H1 (cell line): ENCODE results near the gene IFNGR1. TPM values are rescaled to one million over a fixed set of nuclear protein-coding genes. Genes with fewer than 3 reads are reported as not detected.

Experiments
- CTCF ChIA-PET: fragments of 300-600 bp; sonication (Branson Sonifier 250); formaldehyde crosslinking; loops from one replicate; lab custom pipeline; 2021; ENCODE audit not compliant: partially characterized antibody; lab: Charles Lee
- POLR2A ChIA-PET: fragments of 300-600 bp; sonication (Branson Sonifier 250); formaldehyde crosslinking; loops from one replicate; lab custom pipeline; 2021; ENCODE audit warnings: inconsistent platforms; ENCODE audit not compliant: partially characterized antibody; lab: Charles Lee
- DNase-seq, 2 experiments: peaks; one replicate each; pipeline versions ENCODE4 v3.0.0 to v3.0.0-alpha.2; 2010 to 2022; ENCODE audit warnings: low spot score in 2 of 2, low read depth in 1 of 2, mixed read lengths in 1 of 2
- FAIRE-seq: peaks from 2 replicates; lab custom pipeline; 2011; peaks lifted over from hg19 to GRCh38; lab: Jason Lieb, UNC
- H2AFZ ChIP-seq: 2 replicates; pipeline ENCODE4 v1.8.1; 2012; ENCODE audit warnings: low read length, inconsistent platforms
- H2AK5ac ChIP-seq: 2 replicates; pipeline ENCODE4 v1.6.1; 2013; ENCODE audit warnings: low read depth, low read length
- H2BK120ac ChIP-seq: replicated peaks from 2 replicates; pipeline ENCODE3; 2013; ENCODE audit warnings: low read depth, low read length, inconsistent platforms
- H2BK12ac ChIP-seq: 2 replicates; pipeline ENCODE4 v1.6.1; 2013; ENCODE audit warnings: low read depth, low read length
- H2BK15ac ChIP-seq: 2 replicates; pipeline ENCODE4 v1.6.1; 2013; ENCODE audit warnings: low read length
- H2BK20ac ChIP-seq: 2 replicates; pipeline ENCODE4 v1.6.1; 2013; ENCODE audit warnings: low read length
- H2BK5ac ChIP-seq: 2 replicates; pipeline ENCODE4 v1.6.1; 2013; ENCODE audit warnings: low read depth, low read length
- H3K14ac ChIP-seq: 2 replicates; pipeline ENCODE4 v1.6.1; 2013; ENCODE audit warnings: inconsistent platforms; ENCODE audit not compliant: insufficient read length
- H3K18ac ChIP-seq: 2 replicates; pipeline ENCODE4 v1.6.1; 2013; ENCODE audit warnings: low read length; ENCODE audit errors: extremely low read depth
- H3K23ac ChIP-seq: 2 replicates; pipeline ENCODE4 v1.6.1; 2013; ENCODE audit warnings: inconsistent platforms; ENCODE audit not compliant: insufficient read length
- H3K23me2 ChIP-seq: 2 replicates; pipeline ENCODE4 v1.6.1; 2013; ENCODE audit warnings: low read depth, low read length
- H3K27ac ChIP-seq: 2 replicates; pipeline ENCODE4 v1.6.1; 2011; ENCODE audit warnings: low read depth, low read length, inconsistent platforms
- H3K27me3 ChIP-seq, 4 experiments: replicated peaks in 1 of 4; 1 replicate in 1 of 4; 2 replicates in 3 of 4; pipeline versions ENCODE4 v1.6.1 to v1.8.1; 2011 to 2013; ENCODE audit warnings: low read length in 3 of 4, mild to moderate bottlenecking in 3 of 4, inconsistent platforms in 2 of 4, mixed read lengths in 2 of 4, moderate library complexity in 1 of 4; ENCODE audit not compliant: control insufficient read depth in 3 of 4, insufficient read depth in 3 of 4; ENCODE audit errors: extremely low read depth in 1 of 4
- H3K36me3 ChIP-seq, 4 experiments: 2 replicates each; pipeline versions ENCODE4 v1.6.1 to v1.8.1; 2011 to 2013; ENCODE audit warnings: mild to moderate bottlenecking in 4 of 4, low read length in 3 of 4, moderate library complexity in 2 of 4, control low read depth in 1 of 4, inconsistent platforms in 1 of 4; ENCODE audit not compliant: insufficient read depth in 4 of 4, control insufficient read depth in 2 of 4
- H3K4ac ChIP-seq: replicated peaks from 2 replicates; pipeline ENCODE3; 2013; ENCODE audit warnings: low read length, low read depth, mixed read lengths, inconsistent platforms; ENCODE audit not compliant: insufficient read length
- H3K4me1 ChIP-seq, 4 experiments: replicated peaks in 1 of 4; 1 replicate in 1 of 4; 2 replicates in 3 of 4; pipeline versions ENCODE4 v1.6.1 to v1.8.1; 2011 to 2013; ENCODE audit warnings: low read length in 3 of 4, inconsistent platforms in 2 of 4, mixed read lengths in 1 of 4; ENCODE audit not compliant: insufficient read depth in 4 of 4, control insufficient read depth in 3 of 4
- H3K4me2 ChIP-seq, 2 experiments: 2 replicates each; pipeline versions ENCODE4 v1.6.1 to v1.8.1; 2011 to 2013; ENCODE audit warnings: low read depth in 2 of 2, low read length in 2 of 2, control low read depth in 1 of 2, inconsistent platforms in 1 of 2, mild to moderate bottlenecking in 1 of 2; ENCODE audit not compliant: insufficient read depth in 1 of 2
- H3K4me3 ChIP-seq, 4 experiments: fragments of 200-600, 300-600 bp in 1 of 4; sonication (generic), shearing (Covaris generic), sonication (Bioruptor Twin) in 1 of 4; 2 replicates each; pipeline versions ENCODE4 v1.5.1 to v1.8.1; 2011 to 2016; ENCODE audit warnings: low read length in 4 of 4, low read depth in 3 of 4, control low read depth in 2 of 4, inconsistent platforms in 2 of 4, mild to moderate bottlenecking in 2 of 4, mixed read lengths in 1 of 4, moderate library complexity in 1 of 4; ENCODE audit not compliant: insufficient read depth in 2 of 4; ENCODE audit errors: extremely low read depth in 1 of 4
- H3K56ac ChIP-seq: replicated peaks from 2 replicates; pipeline ENCODE3; 2013; ENCODE audit warnings: low read depth, mild to moderate bottlenecking, mixed read lengths, low read length, inconsistent platforms; ENCODE audit not compliant: insufficient read length
- H3K79me1 ChIP-seq: 2 replicates; pipeline ENCODE4 v1.6.1; 2013; ENCODE audit warnings: low read depth, low read length, control low read depth
- H3K79me2 ChIP-seq, 2 experiments: 2 replicates each; pipeline versions ENCODE4 v1.6.1 to v1.8.1; 2012 to 2013; ENCODE audit warnings: low read length in 2 of 2, mild to moderate bottlenecking in 2 of 2, inconsistent platforms in 1 of 2; ENCODE audit not compliant: insufficient read depth in 2 of 2, control insufficient read depth in 1 of 2
- H3K9ac ChIP-seq, 4 experiments: replicated peaks in 1 of 4; 1 replicate in 1 of 4; 2 replicates in 3 of 4; pipeline versions ENCODE4 v1.6.1 to v1.8.1; 2011 to 2013; ENCODE audit warnings: low read depth in 3 of 4, low read length in 3 of 4, control low read depth in 2 of 4, mild to moderate bottlenecking in 2 of 4, moderate library complexity in 2 of 4, inconsistent platforms in 1 of 4; ENCODE audit errors: extremely low read depth in 1 of 4
- H3K9me3 ChIP-seq, 2 experiments: 2 replicates each; pipeline versions ENCODE4 v1.6.1 to v1.8.1; 2012 to 2013; ENCODE audit warnings: mild to moderate bottlenecking in 2 of 2, moderate library complexity in 2 of 2, control low read depth in 1 of 2, inconsistent platforms in 1 of 2, low read depth in 1 of 2, low read length in 1 of 2, mixed read lengths in 1 of 2; ENCODE audit not compliant: insufficient read depth in 2 of 2
- H4K20me1 ChIP-seq, 2 experiments: replicated peaks in 1 of 2; 2 replicates each; pipeline versions ENCODE3 to v1.8.1; 2011 to 2013; ENCODE audit warnings: inconsistent platforms in 2 of 2, low read length in 2 of 2, mild to moderate bottlenecking in 1 of 2; ENCODE audit not compliant: insufficient read depth in 2 of 2, control insufficient read depth in 1 of 2
- H4K5ac ChIP-seq: 2 replicates; pipeline ENCODE4 v1.6.1; 2013; ENCODE audit warnings: low read length, low read depth, mixed read lengths, inconsistent platforms; ENCODE audit not compliant: insufficient read length
- H4K8ac ChIP-seq: 2 replicates; pipeline ENCODE4 v1.8.0; 2013; ENCODE audit warnings: mild to moderate bottlenecking, moderate library complexity, low read length, inconsistent platforms; ENCODE audit not compliant: insufficient read depth; ENCODE audit errors: extremely low read depth
- H4K91ac ChIP-seq: replicated peaks from 2 replicates; pipeline ENCODE3; 2013; ENCODE audit warnings: low read length, mixed read lengths, inconsistent platforms; ENCODE audit not compliant: insufficient read length
- CBX5 ChIP-seq: fragments of 300-800, 300-1000 bp; sonication (generic); IDR thresholded peaks from 2 replicates; pipeline ENCODE4 v1.7.1; 2016; ENCODE audit warnings: antibody characterized with exemption, low read length, low read depth
- CHD2 ChIP-seq: IDR thresholded peaks from 2 replicates; pipeline ENCODE4 v1.6.1; 2012; ENCODE audit warnings: low read length, improper control_type of control experiment
- EP300 ChIP-seq, 2 experiments: IDR thresholded peaks; 1 replicate in 1 of 2; 2 replicates in 1 of 2; pipeline ENCODE4 v1.6.1; 2011 to 2012; ENCODE audit warnings: low read depth in 2 of 2, low read length in 2 of 2, mild to moderate bottlenecking in 2 of 2, borderline replicate concordance in 1 of 2, inconsistent platforms in 1 of 2, moderate library complexity in 1 of 2
- HDAC2 ChIP-seq, 2 experiments: fragments of 300-600 bp in 1 of 2; sonication (generic) in 1 of 2; IDR thresholded peaks; 2 replicates each; pipeline ENCODE4 v1.6.1; 2011 to 2012; ENCODE audit warnings: low read depth in 2 of 2, low read length in 2 of 2, mild to moderate bottlenecking in 2 of 2, moderate library complexity in 2 of 2, borderline replicate concordance in 1 of 2, inconsistent platforms in 1 of 2
- JUND ChIP-seq: IDR thresholded peaks from 2 replicates; pipeline ENCODE4 v1.6.1; 2011; ENCODE audit warnings: mild to moderate bottlenecking, improper control_type of control experiment, low read length
- PHF8 ChIP-seq: fragments of 200-600 bp; sonication (generic); conservative IDR thresholded peaks from 2 replicates; pipeline ENCODE4 v1.7.1; 2012; ENCODE audit warnings: low read depth, mild to moderate bottlenecking, inconsistent platforms, low read length, moderate library complexity
- SP2 ChIP-seq: IDR thresholded peaks from 2 replicates; pipeline ENCODE4 v1.6.1; 2012; ENCODE audit warnings: mild to moderate bottlenecking, low read length, inconsistent platforms
- WGBS, 2 experiments: shearing (Covaris generic) in 1 of 2; methylation state at CpG; one replicate each; pipeline versions ENCODE4 v1.1.6 to v1.1.7; 2013 to 2015; ENCODE audit warnings: low lambda C conversion rate in 2 of 2, mixed read lengths in 2 of 2, inconsistent platforms in 1 of 2, low coverage in 1 of 2, missing lambda C conversion rate in 1 of 2; ENCODE audit not compliant: insufficient replicate concordance in 2 of 2, insufficient coverage in 1 of 2, insufficient read length in 1 of 2; ENCODE audit errors: extremely low coverage in 1 of 2, missing lambda C conversion rate in 1 of 2; 5-methylcytosine and 5-hydroxymethylcytosine counted together
- polyA plus RNA-seq, 7 experiments: library from polyadenylated mRNA; depleted of rRNA in 3 of 7; stranded (reverse) in 5 of 7; unstranded in 2 of 7; fragments of >200 nt in 5 of 7; fragments of 200-250 nt in 2 of 7; gene quantifications; 1 replicate in 5 of 7; 2 replicates in 1 of 7; 4 replicates in 1 of 7; pipeline versions ENCODE4 v1.2.1 to v1.2.3, GENCODE V29; 2011 to 2013; ENCODE audit warnings: missing spikeins in 2 of 7, mixed read lengths in 2 of 7
- total RNA-seq: library from RNA; stranded (reverse); fragmentation: NEBNext Ultra II Directional; extraction: Animal tissue kit (Norgen Biotek cat#: 25700); gene quantifications from 2 replicates; pipeline ENCODE4 v1.2.1, GENCODE V29; 2021
- TF ChIP-seq, protein P1 (sequence below): IDR thresholded peaks from 2 replicates; pipeline ENCODE4 v1.6.1; 2011; ENCODE audit warnings: low read depth, mild to moderate bottlenecking, low read length; ENCODE audit not compliant: insufficient read depth
- TF ChIP-seq, protein P2 (sequence below): IDR thresholded peaks from 2 replicates; pipeline ENCODE4 v1.6.1; 2012; ENCODE audit warnings: low read length, inconsistent platforms

IFNGR1 gene
- total and polyA plus RNA-seq, 2 of the 8 experiments (the other 6 are each of a cell fraction or from before 2014, with no cell fraction given), result 9.7 to 20.9 TPM

DNA sequence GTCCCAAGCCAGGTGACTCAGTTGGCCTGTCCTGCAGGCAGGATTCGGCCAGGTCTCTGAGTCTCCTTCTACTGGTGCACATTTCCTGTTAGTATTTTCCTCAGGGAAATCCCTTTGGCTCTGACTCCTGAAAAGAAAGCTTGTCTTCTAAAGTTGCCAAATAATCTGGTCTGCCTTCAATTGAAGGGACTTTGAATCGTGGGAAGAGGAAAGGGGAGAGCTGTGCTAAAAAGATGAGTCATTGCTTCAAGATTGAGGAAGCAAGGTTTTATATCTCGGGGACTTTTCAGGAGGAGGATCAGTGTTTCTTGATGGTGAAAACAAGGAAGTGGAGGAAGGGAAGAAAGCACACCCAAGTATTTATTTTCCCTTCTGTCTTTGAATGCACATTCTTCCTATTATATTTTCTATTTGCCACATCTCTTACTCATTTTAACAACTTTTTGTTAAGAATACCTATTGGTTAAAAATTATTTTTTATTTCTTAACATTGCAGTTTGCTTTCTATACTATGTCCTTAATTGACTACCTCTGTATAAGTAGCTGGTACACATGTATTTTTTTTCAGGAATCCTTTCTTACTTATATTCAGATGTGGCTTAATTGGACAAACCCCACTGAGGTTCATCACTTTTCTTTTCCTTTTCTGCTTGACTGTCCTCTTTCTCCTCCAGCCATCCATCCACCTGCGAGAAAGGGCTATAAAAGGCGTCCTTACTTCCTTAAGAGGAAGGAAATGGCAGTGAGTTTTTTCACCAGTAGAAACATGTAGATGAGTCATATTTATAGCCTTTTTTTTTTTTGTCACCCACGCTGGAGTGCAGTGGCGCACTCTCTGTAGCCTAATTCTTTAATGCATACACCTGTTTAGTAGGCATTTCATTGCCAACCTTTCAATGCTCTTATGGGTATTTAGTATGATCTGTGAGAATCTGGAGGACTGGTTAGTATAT, 15.0 kb upstream of the IFNGR1 start:
- H3K79me1 ChIP-seq, result no peaks in the 10 kb centered on the region
- no peak overlapping the region for H3K4me3 ChIP-seq
- no peak overlapping the region for H3K14ac ChIP-seq
- no peaks in the 10 kb centered on the region for H3K23me2 ChIP-seq
- H4K20me1 ChIP-seq, result no peaks in the 10 kb centered on the region
- H4K5ac ChIP-seq, result no peak overlapping the region
- no peak overlapping the region for H2BK12ac ChIP-seq
- no peaks in the 10 kb centered on the region for H3K79me2 ChIP-seq
- H3K9me3 ChIP-seq, result no peaks in the 10 kb centered on the region
- no peak overlapping the region for H4K91ac ChIP-seq
- H3K4me1 ChIP-seq, result no peaks in the 10 kb centered on the region
- 0 out of 2 replicates have a peak overlapping the region, but pooled peaks have one; percentile 71 for H2AFZ ChIP-seq
- no peak overlapping the region for H3K9ac ChIP-seq
- DNase-seq (no peak), FAIRE-seq (no peak)
- H3K27ac ChIP-seq, result no peak overlapping the region
- H2AK5ac ChIP-seq, result no peak overlapping the region
- no peak overlapping the region for H3K4ac ChIP-seq
- WGBS, 2 experiments, result 85% methylated on average over 7 of the region's 7 CpGs; no CpG with 5 or more reads in 1 of the 2 experiments
- H3K27me3 ChIP-seq, result no peaks in the 10 kb centered on the region
- no peak overlapping the region for H2BK15ac ChIP-seq
- H3K18ac ChIP-seq, result no peak overlapping the region
- H2BK5ac ChIP-seq, result no peak overlapping the region
- POLR2A ChIA-PET, result no interaction called here
- no peaks in the 10 kb centered on the region for H3K36me3 ChIP-seq
- no peak overlapping the region for H3K23ac ChIP-seq
- H3K4me2 ChIP-seq, result no peak overlapping the region
- H2BK20ac ChIP-seq, result no peak overlapping the region
- no peak overlapping the region for H4K8ac ChIP-seq
- no peak overlapping the region for H2BK120ac ChIP-seq
- no peak overlapping the region for H3K56ac ChIP-seq
- CTCF ChIA-PET, result interaction anchor here (0.6 to 1.0 kb wide), 4 partner anchors 7 to 710 kb away, joined by 3 to 4 read pairs (median 3); no protein-coding TSS in a partner anchor
- TF ChIP-seq SP2 (no peak), CBX5 (no peak), EP300 (IDR thresholded peaks at IDR 0.05; ENCODE audit: borderline replicate concordance in 1 of 2, low read depth in 2 of 2, low read length in 2 of 2) (no peak), JUND (no peak), CHD2 (no peak), HDAC2 (IDR thresholded peaks at IDR 0.05; ENCODE audit: borderline replicate concordance in 1 of 2, low read depth in 2 of 2, low read length in 2 of 2) (no peak), PHF8 (no peak)
- TF ChIP-seq, protein P1, sequence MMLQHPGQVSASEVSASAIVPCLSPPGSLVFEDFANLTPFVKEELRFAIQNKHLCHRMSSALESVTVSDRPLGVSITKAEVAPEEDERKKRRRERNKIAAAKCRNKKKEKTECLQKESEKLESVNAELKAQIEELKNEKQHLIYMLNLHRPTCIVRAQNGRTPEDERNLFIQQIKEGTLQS, result no peak
- TF ChIP-seq, protein P2, sequence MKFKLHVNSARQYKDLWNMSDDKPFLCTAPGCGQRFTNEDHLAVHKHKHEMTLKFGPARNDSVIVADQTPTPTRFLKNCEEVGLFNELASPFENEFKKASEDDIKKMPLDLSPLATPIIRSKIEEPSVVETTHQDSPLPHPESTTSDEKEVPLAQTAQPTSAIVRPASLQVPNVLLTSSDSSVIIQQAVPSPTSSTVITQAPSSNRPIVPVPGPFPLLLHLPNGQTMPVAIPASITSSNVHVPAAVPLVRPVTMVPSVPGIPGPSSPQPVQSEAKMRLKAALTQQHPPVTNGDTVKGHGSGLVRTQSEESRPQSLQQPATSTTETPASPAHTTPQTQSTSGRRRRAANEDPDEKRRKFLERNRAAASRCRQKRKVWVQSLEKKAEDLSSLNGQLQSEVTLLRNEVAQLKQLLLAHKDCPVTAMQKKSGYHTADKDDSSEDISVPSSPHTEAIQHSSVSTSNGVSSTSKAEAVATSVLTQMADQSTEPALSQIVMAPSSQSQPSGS, result no peak
